HG02973 (cell line): ENCODE results near the gene TM7SF2.

Experiments
- ATAC-seq: cut with Tn5 transposase; IDR thresholded peaks from one replicate; pipeline ENCODE4 v1.9.1; 2021; ENCODE audit warnings: moderate library complexity; ENCODE audit not compliant: unreplicated experiment

The TM7SF2 gene

DNA sequence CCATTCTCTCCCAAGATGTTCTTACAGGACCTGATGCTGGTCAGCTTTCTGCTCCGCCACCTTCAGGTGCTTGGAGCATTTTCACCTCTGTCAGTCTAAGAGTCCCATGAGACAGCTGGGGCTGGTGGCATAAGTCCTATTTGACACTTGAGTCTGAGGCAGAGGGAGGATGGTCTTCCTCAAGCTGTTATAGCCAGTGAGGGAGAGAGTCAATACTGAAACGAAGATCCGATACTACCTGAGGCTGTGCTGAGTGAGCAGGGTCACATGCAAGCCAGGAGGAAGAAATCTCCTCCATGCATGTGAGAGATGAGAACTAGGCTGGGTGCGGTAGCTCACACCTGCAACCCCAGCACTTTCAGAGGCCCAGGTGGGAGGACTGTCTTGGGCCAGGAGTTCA lies 22.1 kb upstream of the TM7SF2 start:
- ATAC-seq = no peak

DNA sequence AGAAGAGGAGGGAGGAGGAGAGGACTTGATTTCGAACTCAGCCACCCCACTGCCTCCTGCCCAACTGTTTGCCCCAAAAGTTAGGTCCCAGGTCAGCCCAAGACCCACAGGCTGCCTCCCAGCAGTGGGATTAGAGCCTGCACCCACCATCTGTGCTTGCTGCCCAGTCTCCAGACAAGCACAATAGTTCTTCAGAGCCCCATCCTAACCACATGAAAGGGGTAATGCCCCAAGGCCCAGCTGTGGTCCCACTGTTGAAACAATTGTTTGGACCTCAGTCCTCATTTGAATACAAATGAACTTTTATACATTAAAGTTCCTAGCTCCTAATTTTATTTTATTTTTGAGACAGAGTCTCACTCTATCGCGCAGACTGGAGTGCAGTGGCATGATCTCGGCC lies 21.0 kb upstream of the TM7SF2 start:
- ATAC-seq = no peak

DNA sequence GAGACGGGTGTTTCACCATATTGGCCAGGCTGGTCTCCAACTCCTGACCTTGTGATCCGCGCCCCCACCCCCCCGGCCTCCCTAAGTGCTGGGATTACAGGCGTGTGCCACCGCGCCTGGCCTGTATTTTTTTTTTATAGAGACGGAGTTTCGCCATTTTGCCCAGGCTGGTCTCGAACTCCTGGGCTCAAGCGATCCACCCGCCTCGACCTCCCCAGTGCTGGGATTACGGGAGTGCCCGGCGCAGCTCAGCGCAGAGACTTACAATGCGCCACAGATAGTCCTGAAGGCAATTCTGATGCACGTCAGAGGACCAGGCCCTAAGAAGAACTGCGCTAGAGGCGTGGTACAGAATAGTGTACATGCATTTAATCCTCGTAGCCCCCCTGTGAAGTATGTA lies 16.2 kb upstream of the TM7SF2 start:
- no peak for ATAC-seq

DNA sequence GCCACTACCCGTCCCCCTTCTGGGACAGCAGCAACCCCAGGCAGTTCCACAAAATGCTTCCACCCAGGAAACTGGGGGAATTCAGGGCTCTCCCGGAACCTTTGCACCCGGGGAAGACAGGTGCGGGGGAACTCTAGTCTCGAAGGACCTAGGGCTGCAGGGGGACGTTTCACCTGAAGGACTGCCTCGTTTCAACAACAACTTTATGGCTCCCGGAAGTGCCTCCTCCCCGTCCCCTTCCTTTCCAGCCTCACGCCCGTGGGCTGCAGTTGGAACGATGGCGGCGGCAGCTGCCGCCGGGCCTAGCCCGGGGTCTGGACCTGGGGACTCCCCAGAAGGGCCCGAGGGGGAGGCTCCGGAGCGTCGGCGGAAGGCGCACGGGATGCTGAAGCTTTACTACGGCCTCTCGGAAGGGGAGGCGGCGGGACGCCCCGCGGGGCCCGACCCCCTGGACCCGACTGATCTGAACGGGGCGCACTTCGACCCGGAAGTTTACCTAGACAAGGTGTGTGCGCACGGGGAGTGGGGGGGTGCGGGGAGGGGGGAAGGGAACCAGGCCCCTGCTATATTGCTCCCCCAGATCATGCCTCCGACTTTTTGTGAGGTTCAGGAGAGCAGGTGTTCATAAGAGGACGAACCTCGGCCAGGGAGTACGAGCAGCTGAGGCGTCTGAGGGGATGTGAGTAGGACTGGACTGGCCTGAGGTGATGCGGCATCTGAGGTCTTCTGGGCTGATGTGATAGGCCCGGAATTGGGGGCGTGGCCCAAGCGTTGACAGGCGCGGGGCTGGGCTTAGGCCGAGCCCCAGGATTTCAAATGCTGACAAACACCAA lies 15.5 kb upstream of the TM7SF2 start, which contains the start of gene VPS51:
VPS51 (plus strand) TSS at position 241 of the 833 bp plus-strand sequence; CDS start at position 278, 37 bp downstream.
- ATAC-seq = peak; percentile 75

DNA sequence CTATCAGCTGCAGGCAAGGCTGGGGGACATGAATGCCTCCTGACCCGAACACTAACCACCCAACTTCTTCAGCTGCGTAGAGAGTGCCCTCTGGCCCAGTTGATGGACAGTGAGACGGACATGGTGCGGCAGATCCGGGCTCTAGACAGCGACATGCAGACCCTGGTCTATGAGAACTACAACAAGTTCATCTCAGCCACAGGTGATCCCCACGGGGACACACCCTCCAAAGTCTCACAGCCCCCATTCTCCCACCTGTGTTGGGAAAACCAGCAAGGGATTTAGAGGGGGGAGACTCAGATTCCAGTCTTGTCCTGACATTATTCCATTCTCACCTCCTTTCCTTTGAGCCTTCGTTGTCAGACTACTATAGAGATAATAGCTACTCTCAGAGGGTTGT lies 14.7 kb upstream of the TM7SF2 start:
- ATAC-seq = no peak

DNA sequence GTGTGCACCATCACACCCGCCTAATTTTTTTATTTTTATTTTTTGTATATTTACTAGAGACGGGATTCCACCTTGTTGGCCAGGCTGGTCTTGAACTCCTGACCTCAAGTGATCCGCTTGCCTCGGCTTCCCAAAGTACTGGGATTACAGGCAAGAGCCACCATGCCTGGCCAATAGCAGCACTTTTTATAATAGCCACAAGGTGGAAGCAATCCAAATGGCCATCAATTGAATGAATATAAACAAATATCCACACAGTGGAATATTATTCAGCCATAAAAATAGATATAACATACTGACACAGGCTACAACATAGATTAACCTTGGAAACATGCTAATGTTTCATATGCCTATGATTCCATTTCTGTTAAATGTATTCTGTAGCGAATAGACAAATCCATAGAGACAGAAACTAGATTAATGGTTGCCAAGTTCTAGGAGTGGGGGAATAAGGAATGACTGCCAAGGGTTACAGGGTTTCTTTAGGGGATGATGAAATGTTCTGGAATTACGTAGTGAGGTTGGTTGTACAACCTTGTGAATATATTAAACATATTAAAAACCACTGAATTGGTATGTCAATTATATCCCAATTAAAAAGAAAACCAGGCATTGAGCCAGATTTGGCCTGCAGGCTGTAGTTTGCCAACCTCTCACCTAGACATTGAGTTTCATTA lies 10.9 kb upstream of the TM7SF2 start:
- no peak for ATAC-seq

DNA sequence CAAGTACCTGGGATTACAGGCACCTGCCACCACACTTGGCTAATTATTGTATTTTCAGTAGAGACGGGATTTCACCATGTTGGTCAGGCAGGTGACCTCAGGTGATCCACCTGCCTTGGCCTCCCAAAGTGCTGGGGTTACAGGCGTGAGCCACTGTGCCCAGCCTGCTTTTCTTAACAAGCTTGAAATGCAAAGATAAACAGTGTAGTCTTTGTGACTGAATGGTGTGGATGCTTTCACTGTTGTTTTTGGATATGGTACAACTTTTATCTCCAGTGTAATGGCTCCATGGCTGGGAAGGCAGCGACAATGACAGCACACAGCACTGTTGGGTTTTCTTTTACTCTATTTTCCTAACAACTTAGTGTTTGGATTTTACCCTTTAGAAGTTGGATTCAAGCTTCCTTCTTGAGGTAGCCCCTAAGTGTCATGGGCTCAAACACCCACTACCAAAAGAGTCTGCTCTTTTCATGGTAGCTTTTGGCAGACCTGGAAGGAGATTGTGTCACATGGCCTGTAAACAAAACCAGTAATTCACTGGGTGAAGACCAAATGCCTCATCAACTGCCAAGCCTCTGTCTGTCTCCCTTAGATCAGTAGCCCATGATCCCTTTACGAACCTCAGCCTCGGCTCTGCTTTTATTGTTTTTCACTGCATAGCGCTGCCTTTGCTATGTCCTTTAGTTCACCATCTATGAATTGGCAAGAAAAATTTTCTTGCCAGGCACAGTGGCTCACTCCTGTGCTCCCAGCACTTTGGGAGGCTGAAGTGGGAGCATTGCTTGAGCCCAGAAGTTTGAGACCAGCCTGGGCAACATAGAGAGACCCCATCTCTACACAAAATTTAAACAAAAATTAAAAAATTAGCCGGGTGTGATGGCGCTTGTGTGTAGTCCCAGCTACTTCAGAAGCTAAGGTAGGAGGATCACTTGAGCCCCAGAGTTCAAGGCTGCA lies 9.3 kb upstream of the TM7SF2 start:
- ATAC-seq = no peak

DNA sequence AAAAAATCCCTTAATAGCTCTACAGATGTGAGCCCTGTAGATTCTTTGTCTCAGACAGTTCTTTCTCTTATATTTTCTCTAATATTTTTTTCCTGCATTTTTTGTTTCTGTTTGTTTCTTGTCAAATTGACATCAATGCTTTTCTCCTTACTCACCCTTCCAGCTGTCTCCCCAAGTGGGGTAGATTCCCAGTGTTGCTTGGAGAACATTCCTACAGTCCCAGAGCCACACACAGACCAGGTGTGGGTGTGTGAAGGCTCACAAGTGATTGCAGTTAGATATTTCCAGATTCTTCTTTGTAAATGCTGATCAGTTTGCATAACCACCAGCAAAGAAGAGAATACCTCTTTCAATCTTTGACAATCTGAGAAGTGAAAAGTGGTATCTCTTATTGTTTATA lies 8.2 kb upstream of the TM7SF2 start:
- no peak for ATAC-seq

DNA sequence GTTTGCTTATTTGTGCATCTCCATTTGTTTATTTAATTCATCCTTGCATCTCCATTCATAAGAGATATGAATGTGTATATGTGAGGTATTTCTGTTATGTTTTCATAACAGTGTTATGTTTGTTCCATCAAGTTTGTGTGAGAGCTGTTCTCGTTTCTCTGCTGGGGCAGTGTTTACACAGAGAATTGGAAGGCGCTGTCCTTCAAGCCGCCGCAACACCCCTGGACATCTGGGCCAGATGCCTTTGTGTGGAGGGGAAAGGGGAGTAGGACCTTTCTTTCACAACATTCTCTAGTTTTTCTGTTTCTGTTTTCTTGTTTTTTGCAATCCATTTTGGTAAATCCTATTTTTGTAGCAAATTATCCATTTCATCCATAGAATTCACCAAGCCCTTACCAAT lies 7.0 kb upstream of the TM7SF2 start:
- ATAC-seq = no peak

DNA sequence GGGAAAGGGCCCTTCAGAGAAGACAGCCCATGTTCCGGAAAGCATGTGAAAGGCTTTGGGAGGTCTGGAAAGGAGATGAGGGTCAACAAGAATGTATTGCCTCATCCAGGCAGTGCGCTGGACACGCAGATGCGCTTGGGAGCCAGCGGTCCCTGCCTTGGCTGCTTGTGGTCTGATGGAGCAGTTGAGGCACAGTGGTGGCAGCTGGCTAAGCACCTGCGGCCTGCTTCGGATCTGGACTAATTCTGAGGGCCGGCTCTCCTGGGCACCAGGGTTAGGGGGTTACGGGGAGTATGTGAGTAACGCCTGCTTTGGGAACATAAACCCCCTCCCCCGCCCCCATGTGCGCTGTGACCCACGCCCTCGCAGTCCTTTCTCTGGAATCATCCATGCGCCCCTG lies 4.6 kb upstream of the TM7SF2 start:
- no peak for ATAC-seq

DNA sequence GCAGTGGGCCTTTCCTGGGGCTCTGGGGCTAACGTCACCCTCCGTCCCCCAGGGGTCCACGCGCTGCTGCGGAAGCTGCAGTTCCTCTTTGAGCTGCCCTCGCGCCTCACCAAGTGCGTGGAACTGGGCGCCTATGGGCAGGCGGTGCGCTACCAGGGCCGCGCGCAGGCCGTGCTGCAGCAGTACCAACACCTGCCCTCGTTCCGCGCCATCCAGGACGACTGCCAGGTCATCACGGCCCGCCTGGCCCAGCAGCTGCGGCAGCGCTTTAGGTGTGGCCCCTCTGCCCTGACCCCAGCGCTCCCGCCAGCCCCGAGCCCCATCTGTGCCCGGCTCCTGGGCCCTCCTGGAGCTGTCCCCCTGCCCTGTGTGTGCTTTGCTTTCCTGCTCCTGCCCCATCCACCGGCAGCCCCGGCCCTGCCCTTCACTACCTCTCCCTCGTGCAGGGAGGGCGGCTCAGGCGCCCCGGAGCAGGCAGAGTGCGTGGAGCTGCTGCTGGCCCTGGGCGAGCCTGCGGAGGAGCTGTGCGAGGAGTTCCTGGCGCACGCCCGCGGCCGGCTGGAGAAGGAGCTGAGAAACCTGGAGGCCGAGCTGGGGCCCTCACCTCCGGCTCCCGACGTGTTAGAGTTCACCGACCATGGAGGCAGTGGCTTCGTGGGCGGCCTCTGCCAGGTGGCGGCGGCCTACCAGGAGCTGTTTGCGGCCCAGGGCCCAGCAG lies 3.8 kb upstream of the TM7SF2 start:
- ATAC-seq = no peak

DNA sequence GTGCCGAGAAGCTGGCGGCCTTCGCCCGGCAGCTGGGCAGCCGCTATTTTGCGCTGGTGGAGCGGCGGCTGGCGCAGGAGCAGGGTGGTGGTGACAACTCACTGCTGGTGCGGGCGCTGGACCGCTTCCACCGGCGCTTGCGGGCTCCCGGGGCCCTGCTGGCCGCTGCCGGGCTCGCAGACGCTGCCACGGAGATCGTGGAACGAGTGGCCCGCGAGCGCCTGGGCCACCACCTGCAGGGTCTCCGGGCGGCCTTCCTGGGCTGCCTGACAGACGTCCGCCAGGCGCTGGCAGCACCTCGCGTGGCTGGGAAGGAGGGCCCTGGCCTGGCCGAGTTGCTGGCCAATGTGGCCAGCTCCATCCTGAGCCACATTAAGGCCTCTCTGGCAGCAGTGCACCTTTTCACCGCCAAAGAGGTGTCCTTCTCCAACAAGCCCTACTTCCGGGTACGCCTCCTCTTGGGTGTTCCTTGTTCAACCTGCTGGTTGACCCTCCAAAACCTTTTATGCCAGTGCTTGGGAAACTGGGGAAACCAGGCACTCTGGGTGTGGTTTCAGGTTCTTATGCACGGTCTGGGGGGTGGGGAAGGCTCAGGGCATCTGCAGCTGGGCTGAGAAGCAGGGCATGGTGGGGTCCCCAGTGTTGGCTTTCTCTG lies 3.1 kb upstream of the TM7SF2 start:
- ATAC-seq = no peak

DNA sequence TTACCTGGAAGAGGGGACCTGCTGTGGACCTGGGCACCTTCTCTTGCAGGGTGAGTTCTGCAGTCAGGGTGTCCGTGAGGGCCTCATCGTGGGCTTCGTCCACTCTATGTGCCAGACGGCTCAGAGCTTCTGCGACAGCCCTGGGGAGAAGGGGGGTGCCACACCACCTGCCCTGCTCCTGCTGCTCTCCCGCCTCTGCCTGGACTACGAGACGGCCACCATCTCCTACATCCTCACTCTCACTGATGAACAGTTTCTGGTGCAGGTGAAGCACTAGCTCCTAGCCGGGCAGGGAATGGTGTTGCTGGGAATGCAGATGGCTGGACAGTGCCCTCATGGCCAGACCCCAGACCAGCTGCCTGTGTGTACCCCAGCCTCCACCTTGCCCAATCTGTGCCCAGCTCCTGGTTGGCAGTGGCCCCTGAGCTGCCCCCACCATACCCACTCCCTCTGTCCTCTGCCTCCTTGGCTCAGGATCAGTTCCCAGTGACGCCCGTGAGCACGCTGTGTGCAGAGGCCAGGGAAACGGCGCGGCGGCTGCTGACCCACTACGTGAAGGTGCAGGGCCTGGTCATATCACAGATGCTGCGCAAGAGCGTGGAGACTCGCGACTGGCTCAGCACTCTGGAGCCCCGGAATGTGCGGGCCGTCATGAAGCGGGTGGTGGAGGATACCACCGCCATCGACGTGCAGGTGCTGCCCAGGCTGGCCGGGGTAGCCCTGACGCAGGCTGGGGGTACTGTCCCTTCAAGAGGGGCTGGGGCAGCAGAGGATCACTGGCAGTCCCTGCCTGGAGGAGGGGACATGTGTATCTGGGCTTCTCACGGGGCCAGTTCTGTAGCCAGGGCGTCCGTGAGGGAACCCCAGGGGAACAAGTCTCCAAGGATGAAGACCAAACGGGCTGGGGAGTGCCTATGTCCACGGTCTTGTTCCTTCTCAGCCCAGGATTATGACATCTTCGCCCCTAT lies 2.2 kb upstream of the TM7SF2 start:
- ATAC-seq = no peak

DNA sequence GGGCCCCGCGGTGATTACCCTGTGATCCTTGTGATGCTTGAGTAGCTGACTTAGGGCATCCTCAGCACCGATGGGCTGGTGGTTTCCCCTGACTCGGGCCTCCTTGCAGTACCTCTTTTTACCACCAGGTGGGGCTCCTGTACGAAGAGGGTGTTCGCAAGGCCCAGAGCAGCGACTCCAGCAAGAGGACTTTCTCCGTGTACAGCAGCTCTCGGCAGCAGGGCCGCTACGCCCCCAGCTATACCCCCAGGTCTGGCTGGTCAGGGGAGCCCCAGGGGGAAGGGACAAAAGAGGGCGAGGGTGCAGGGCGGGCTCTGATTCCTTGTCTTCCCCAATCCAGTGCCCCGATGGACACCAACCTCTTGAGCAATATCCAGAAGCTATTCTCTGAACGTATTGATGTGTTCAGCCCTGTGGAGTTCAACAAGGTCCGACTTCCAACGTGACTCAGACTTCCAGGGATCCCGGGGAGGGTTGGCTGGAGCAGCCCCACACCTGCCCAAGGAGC lies 1.3 kb upstream of the TM7SF2 start:
- no peak for ATAC-seq

DNA sequence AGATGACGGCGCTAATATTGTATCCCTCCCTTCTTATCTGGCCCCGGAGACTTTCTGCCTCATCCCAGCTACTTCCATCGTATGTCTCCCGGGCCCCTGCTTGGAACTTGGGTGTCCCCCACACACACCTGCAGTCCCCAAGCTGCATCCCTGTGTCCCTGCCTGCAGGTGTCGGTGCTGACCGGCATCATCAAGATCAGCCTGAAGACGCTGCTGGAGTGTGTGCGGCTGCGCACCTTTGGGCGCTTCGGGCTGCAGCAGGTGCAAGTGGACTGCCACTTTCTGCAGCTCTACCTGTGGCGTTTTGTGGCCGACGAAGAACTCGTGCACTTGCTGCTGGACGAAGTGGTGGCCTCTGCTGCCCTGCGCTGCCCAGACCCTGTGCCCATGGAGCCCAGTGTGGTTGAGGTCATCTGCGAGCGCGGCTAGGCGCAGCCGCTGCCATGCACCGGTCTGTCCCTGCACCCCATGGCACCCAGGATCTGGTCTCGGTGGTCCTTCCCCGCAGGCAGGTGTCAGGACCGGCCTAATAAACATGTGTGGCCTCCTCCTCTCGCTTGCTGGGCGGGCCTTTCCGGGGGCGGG lies 421 bp upstream of the TM7SF2 start:
- ATAC-seq = no peak

DNA sequence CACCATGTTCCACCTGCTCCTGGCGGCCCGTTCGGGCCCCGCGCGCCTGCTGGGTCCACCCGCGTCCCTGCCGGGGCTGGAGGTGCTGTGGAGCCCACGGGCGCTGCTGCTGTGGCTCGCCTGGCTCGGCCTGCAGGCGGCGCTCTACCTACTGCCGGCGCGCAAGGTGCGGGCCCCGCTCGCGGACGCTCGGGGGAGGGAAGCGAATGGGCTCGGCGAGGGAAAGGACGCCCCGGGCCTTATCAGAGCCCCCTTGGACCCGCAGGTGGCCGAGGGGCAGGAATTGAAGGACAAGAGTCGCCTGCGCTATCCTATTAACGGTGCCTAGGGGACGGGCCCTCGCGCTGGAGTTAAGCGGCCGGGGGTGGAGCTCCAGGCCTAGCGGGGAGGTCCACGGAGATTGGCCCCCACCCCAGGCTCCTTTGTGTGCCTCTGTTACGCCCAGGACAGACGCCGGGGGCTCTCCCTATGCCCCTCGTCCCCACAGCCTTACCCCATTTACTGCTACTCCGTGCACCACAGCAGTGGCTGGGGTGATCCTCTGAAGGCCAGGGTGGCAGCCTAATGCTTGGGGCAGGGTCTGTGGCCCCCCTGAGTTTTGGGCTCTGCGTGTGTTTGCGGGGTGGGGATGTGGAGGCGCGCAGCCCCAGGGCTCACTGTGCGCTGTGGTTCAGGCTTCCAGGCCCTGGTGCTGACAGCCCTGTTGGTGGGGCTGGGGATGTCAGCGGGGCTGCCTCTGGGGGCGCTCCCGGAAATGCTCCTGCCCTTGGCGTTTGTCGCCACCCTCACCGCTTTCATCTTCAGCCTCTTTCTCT lies 1.1 kb downstream of the TM7SF2 start:
- no peak for ATAC-seq

DNA sequence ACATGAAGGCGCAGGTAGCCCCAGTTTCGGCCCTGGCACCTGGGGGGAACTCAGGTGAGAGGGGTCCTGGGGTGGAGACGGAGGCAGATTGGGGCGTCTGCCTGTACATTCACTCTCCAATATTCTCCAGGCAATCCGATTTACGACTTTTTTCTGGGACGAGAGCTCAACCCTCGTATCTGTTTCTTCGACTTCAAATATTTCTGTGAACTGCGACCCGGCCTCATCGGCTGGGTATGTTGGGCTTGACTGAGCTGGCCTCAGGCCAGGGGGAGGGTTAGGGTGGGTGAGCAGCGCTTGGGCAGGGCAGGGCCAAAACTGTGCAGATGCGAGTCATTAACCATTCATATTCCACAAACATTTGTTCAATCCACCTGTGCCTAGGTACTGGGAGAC lies 1.7 kb downstream of the TM7SF2 start:
- no peak for ATAC-seq

DNA sequence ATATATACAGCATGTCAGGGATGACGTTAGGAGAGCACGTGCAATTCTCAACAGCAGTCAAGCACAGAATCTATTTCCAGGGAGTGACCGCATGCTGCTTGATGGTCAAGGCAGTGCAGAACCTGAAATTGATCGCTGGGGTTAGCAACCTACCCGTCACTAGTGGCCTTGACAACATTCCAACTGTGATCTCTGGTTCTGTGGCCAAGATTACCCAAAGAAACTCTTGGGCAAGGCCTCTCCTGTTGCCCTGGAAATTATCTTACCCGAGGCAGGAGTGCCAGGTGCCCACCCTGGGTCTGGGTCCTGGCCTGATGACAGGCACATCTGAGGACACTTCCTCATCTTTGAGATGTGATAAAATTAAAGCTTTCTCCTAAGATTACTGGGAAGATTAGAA lies 2.2 kb downstream of the TM7SF2 start:
- no peak for ATAC-seq
